Neural progenitor cell (in vitro differentiated cells): Measurements from ENCODE around the gene NUBPL. TPM values are rescaled to one million over a fixed set of nuclear protein-coding genes. Genes with fewer than 3 reads are reported as not detected.

Experiments used
- DNase-seq: peaks from one replicate; pipeline ENCODE4 v3.0.0-alpha.2; 2016; ENCODE audit warnings: low spot score
- H2AFZ ChIP-seq: fragments of 200-600 bp; sonication (generic); replicated peaks from 2 replicates; pipeline ENCODE4 v1.6.1; 2016; ENCODE audit warnings: antibody characterized with exemption
- H3F3A ChIP-seq: fragments of 200-600 bp; sonication (generic); 2 replicates; pipeline ENCODE4 v1.6.1; 2016; ENCODE audit warnings: antibody characterized with exemption, low read depth
- H3K27ac ChIP-seq: fragments of 200-600 bp; sonication (generic); 2 replicates; pipeline ENCODE4 v1.5.1; 2016; ENCODE audit warnings: mild to moderate bottlenecking
- H3K27me3 ChIP-seq: fragments of 200-600 bp; sonication (generic); 2 replicates; pipeline ENCODE4 v1.6.1; 2016; ENCODE audit warnings: mild to moderate bottlenecking, moderate library complexity
- H3K36me3 ChIP-seq: fragments of 200-600 bp; sonication (generic); 2 replicates; pipeline ENCODE4 v1.5.1; 2016
- H3K4me1 ChIP-seq: fragments of 200-600 bp; sonication (generic); 2 replicates; pipeline ENCODE4 v1.6.1; 2016; ENCODE audit warnings: mixed run types
- H3K4me2 ChIP-seq: fragments of 200-600 bp; sonication (generic); 2 replicates; pipeline ENCODE4 v1.6.1; 2016
- H3K4me3 ChIP-seq: fragments of 200-600 bp; sonication (generic); 2 replicates; pipeline ENCODE4 v1.5.1; 2016
- H3K79me2 ChIP-seq: fragments of 200-600 bp; sonication (generic); 2 replicates; pipeline ENCODE4 v1.6.1; 2016; ENCODE audit warnings: low read depth
- H3K9ac ChIP-seq: fragments of 200-600 bp; sonication (generic); 2 replicates; pipeline ENCODE4 v1.6.1; 2016
- H3K9me3 ChIP-seq: fragments of 200-600 bp; sonication (generic); 2 replicates; pipeline ENCODE4 v1.5.1; 2016; ENCODE audit warnings: low read depth
- H4K20me1 ChIP-seq: fragments of 200-600 bp; sonication (generic); 2 replicates; pipeline ENCODE4 v1.6.1; 2016; ENCODE audit warnings: low read depth
- H3K27ac Mint-ChIP-seq: 3 replicates; pipeline ENCODE4 v1.8.0; 2021; ENCODE audit warnings: mixed read lengths
- H3K27me3 Mint-ChIP-seq: 2 replicates; pipeline ENCODE4 v1.8.0; 2022; ENCODE audit warnings: low read depth, mild to moderate bottlenecking, inconsistent platforms, moderate library complexity, mixed read lengths; ENCODE audit not compliant: insufficient read depth
- H3K36me3 Mint-ChIP-seq: 3 replicates; pipeline ENCODE4 v1.8.0; 2021; ENCODE audit warnings: mixed read lengths
- H3K4me1 Mint-ChIP-seq: 3 replicates; pipeline ENCODE4 v1.8.0; 2021; ENCODE audit warnings: mixed read lengths
- H3K4me3 Mint-ChIP-seq: 3 replicates; pipeline ENCODE4 v1.8.0; 2021; ENCODE audit warnings: mild to moderate bottlenecking, moderate library complexity, mixed read lengths
- H3K9me3 Mint-ChIP-seq: 3 replicates; pipeline ENCODE4 v1.8.0; 2020; ENCODE audit warnings: mixed read lengths
- EZH2 ChIP-seq: fragments of 200-600 bp; sonication (generic); IDR thresholded peaks from 2 replicates; pipeline ENCODE4 v1.6.1; 2017; ENCODE audit warnings: antibody characterized with exemption, mild to moderate bottlenecking, moderate library complexity
- EZH2phosphoT487 ChIP-seq: fragments of 200-600 bp; sonication (generic); IDR thresholded peaks from 2 replicates; pipeline ENCODE4 v1.6.1; 2017; ENCODE audit warnings: antibody characterized with exemption
- total RNA-seq: library from RNA; depleted of rRNA; stranded (reverse); fragments of >200 nt; gene quantifications from 2 replicates; pipeline ENCODE4 v1.2.3, GENCODE V29; 2015; ENCODE audit warnings: low replicate concordance
- TF ChIP-seq, protein P1 (sequence below): fragments of 200-600 bp; sonication (generic); IDR thresholded peaks from 2 replicates; pipeline ENCODE4 v1.5.1; 2017; ENCODE audit warnings: antibody characterized with exemption, mild to moderate bottlenecking

Gene NUBPL
- total RNA-seq, 1 donor from 2014 or later: 29.3 TPM

DNA sequence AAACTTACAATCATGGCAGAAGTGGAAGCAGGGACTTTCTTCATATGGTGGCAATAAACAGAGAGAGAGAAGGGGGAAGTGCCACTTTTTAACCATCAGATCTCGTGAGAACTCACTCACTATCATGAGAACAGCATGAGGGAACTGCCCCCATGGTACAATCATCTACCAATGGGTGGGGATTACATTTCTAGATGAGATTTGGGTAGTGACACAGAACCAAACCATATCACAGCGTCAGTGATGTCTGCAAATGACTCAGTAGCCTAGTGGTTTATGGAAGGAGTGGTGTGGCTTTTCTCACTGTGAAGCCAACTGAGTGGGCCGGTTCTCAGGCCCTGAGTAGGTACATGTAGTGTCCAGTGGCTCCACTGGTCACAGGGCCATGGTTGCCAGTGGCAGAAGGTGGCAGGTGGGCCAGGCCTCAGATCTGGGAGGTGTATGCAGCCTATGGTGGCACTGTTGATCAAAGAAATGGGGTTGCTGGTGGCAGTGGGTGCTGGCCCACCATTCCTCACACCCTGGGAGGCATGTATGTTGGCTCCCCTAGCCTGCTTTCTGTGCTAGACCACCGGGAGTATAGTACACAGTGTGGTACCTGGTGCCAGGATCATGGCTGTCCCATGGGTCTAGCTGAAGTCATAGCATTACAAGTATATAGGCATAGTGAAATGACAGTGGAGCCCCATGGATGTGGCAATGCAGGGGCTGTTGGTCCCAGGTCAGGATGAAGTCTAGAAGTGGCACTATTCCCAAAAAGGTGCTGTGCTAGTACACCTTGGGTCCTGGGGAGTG, 191.9 kb downstream of the NUBPL start:
- Histone ChIP-seq H3K36me3 (no peaks in the 10 kb centered on the region), H3K4me1 (no peaks in the 10 kb centered on the region), H3K9me3 (no peaks in the 10 kb centered on the region), H3K9ac (no peak overlapping the region), H3K79me2 (no peaks in the 10 kb centered on the region), H3K4me2 (no peak overlapping the region), H3K27me3 (no peaks in the 10 kb centered on the region), H4K20me1 (no peaks in the 10 kb centered on the region), H3F3A (no peaks in the 10 kb centered on the region), H3K27ac (no peak overlapping the region), H3K4me3 (no peak overlapping the region), H2AFZ (no peak overlapping the region)
- DNase-seq: no peak
- Mint-ChIP-seq H3K36me3 (peaks cover 3% of the 10 kb centered on the region), H3K27ac (no peak overlapping the region), H3K4me1 (no peaks in the 10 kb centered on the region), H3K27me3 (peaks cover 2% of the 10 kb centered on the region), H3K9me3 (peaks cover 24% of the 10 kb centered on the region), H3K4me3 (no peak overlapping the region)
- TF ChIP-seq, protein P1, sequence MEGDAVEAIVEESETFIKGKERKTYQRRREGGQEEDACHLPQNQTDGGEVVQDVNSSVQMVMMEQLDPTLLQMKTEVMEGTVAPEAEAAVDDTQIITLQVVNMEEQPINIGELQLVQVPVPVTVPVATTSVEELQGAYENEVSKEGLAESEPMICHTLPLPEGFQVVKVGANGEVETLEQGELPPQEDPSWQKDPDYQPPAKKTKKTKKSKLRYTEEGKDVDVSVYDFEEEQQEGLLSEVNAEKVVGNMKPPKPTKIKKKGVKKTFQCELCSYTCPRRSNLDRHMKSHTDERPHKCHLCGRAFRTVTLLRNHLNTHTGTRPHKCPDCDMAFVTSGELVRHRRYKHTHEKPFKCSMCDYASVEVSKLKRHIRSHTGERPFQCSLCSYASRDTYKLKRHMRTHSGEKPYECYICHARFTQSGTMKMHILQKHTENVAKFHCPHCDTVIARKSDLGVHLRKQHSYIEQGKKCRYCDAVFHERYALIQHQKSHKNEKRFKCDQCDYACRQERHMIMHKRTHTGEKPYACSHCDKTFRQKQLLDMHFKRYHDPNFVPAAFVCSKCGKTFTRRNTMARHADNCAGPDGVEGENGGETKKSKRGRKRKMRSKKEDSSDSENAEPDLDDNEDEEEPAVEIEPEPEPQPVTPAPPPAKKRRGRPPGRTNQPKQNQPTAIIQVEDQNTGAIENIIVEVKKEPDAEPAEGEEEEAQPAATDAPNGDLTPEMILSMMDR: no peak
- no peak for TF ChIP-seq EZH2phosphoT487
- TF ChIP-seq EZH2: no peak

DNA sequence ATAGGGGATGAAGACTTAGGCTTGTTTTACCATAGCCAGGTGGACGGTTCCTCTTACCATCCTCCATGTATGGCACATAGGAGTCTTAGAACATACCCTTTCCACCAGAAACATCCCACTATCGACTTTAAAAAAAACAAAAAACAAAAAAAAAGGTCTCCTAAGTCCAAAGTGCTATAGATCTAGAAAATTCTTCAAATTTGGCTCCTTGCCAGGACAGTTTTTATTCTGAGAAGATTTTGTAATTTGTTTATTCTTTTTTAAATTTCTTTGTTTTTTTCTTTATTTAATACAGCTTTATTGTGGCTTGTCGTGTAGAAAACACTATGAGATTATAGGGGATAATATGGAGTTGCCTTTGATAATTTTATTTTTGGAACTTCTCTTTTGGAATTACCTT, 197.7 kb downstream of the NUBPL start:
- Histone ChIP-seq H3K4me2 (no peak overlapping the region), H3K9ac (no peak overlapping the region), H3K9me3 (no peaks in the 10 kb centered on the region), H3K79me2 (no peaks in the 10 kb centered on the region), H3K27ac (no peak overlapping the region), H3F3A (no peaks in the 10 kb centered on the region), H3K4me3 (no peak overlapping the region), H3K4me1 (no peaks in the 10 kb centered on the region), H2AFZ (no peak overlapping the region), H3K27me3 (no peaks in the 10 kb centered on the region), H4K20me1 (no peaks in the 10 kb centered on the region), H3K36me3 (no peaks in the 10 kb centered on the region)
- no peaks in the 10 kb centered on the region for H3K4me1 Mint-ChIP-seq
- no peak overlapping the region for H3K27ac Mint-ChIP-seq
- DNase-seq: no peak
- no peak for TF ChIP-seq EZH2
- TF ChIP-seq, protein P1: no peak
- no peak for TF ChIP-seq EZH2phosphoT487
- H3K4me3 Mint-ChIP-seq: no peak overlapping the region
- H3K9me3 Mint-ChIP-seq: peaks cover 2% of the 10 kb centered on the region
- H3K36me3 Mint-ChIP-seq: peaks cover 2% of the 10 kb centered on the region
- H3K27me3 Mint-ChIP-seq: peaks cover 2% of the 10 kb centered on the region

- TF ChIP-seq EZH2: no peak
- no peak for TF ChIP-seq EZH2phosphoT487
- TF ChIP-seq, protein P1: no peak
- Histone ChIP-seq H3K9ac (no peak overlapping the region), H3K27me3 (no peaks in the 10 kb centered on the region), H3K79me2 (no peaks in the 10 kb centered on the region), H4K20me1 (no peaks in the 10 kb centered on the region), H3K9me3 (no peaks in the 10 kb centered on the region), H3K4me1 (no peaks in the 10 kb centered on the region), H3K27ac (no peak overlapping the region), H2AFZ (no peak overlapping the region), H3F3A (no peaks in the 10 kb centered on the region), H3K4me2 (no peak overlapping the region), H3K4me3 (no peak overlapping the region), H3K36me3 (no peaks in the 10 kb centered on the region)
- no peaks in the 10 kb centered on the region for H3K4me1 Mint-ChIP-seq
- H3K9me3 Mint-ChIP-seq: peaks cover 1% of the 10 kb centered on the region
- H3K4me3 Mint-ChIP-seq: no peak overlapping the region
- H3K27me3 Mint-ChIP-seq: peaks cover under 1% of the 10 kb centered on the region
- H3K36me3 Mint-ChIP-seq: peaks cover under 1% of the 10 kb centered on the region
- no peak overlapping the region for H3K27ac Mint-ChIP-seq
- no peak for DNase-seq
These were observed 199.1 kb downstream of the NUBPL start for GRCh38 chr14:31760277-31760676.
